ENCODE data around the gene LRRFIP1. TPM values are rescaled to one million over a fixed set of nuclear protein-coding genes. Genes with fewer than 3 reads are reported as not detected.

The LRRFIP1 gene
- total and polyA plus RNA-seq, 2 donors (not counting 1 experiment from before 2014, with no cell fraction given) = 42.0 to 139 TPM

DNA sequence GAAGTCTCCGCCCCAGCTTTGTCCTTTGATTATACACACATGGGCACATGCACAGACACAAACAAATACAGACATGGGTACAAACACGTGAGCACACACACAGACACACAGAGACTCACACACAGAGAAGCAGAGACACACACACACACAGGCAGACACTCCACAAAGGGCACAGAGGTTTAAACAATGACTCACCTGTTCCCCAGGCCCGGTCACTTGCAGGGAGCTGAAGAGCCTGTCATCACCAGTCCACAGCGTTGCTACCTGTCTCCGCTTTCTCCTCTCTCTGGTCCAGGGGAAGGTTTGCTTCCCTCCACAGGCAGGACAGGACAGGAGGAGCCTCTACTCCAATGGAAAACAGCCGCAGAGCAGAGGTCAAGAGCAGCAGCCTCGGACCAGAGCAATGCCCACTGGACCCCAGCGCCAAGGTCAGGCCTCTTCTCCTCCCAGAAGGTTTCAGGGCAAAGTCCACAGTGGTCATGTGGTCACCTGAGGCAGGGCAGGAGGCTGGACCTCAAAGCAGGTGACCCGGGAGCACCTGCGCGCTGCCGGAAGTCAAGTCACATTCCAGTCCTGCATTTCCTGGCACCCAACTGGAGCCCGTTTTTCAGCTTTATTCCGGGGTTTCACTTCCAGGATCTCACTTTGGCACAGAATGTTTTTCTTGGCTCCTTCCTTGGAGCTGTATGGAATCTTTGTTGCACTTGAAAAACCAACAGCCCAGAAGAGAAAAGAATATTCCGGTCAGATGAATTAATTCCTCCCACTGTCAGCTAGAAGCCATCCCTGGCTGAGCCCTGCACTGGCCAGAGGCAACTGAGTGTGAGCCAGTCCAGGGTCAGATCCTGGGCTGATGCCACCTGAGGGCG, 36.9 kb upstream of the LRRFIP1 start, which contains the start of gene RAB17:
Gene RAB17 (minus strand): TSS at position 463 of the 869 bp plus-strand sequence. CDS start 4,580 bp downstream, outside the sequence.
- Histone ChIP-seq H3K27me3 (replicated peaks in 1 of 4; ENCODE audit: control extremely low read depth in 1 of 4, control insufficient read depth in 3 of 4, insufficient read depth in 4 of 4, low read length in 3 of 4) (peaks cover 0 to 4% (median 0%) of the 10 kb centered on the region in 4 experiments), H3K4me3 (ENCODE audit: control extremely low read depth in 1 of 5, extremely low read depth in 1 of 5, insufficient read depth in 1 of 5, low read depth in 2 of 5, low read length in 4 of 5) (no peak within 1 kb of the TSS), H3K79me2 (ENCODE audit: control insufficient read depth, insufficient read depth, low read length) (no peaks in the 10 kb centered on the region), H3K9me3 (ENCODE audit: control extremely low read depth in 1 of 3, control insufficient read depth in 2 of 3, insufficient read depth in 1 of 3, low read length in 2 of 3) (peaks cover 0 to 4% (median 0%) of the 10 kb centered on the region in 3 donors), H3K4me1 (ENCODE audit: control insufficient read depth in 2 of 2, insufficient read depth in 2 of 2, low read length in 2 of 2) (peaks cover 9 to 10% of the 10 kb centered on the region in 2 donors), H3K36me3 (replicated peaks in 1 of 2; ENCODE audit: control extremely low read depth in 1 of 2, control insufficient read depth in 1 of 2, extremely low read depth in 1 of 2, insufficient read depth in 2 of 2, low read length in 1 of 2) (no peaks in the 10 kb centered on the region), H4K20me1 (ENCODE audit: control insufficient read depth, insufficient read depth, low read length, poor library complexity, severe bottlenecking) (no peaks in the 10 kb centered on the region), H3K4me2 (replicated peaks; ENCODE audit: low read depth, low read length, poor library complexity, severe bottlenecking) (peak within 1 kb of the TSS; percentile 20), H2AFZ (ENCODE audit: insufficient read depth, low read depth, low read length, poor library complexity, severe bottlenecking) (peak within 1 kb of the TSS; percentile 32), H3K27ac (ENCODE audit: low read length in 2 of 2) (no peak within 1 kb of the TSS), H3K9ac (ENCODE audit: low read length) (no peak within 1 kb of the TSS)
- ATAC-seq (ENCODE audit: low read depth) (no peak), DNase-seq (no peak)
- Mint-ChIP-seq H3K27ac (no peak within 1 kb of the TSS), H3K4me1 (peaks cover 16% of the 10 kb centered on the region), H3K9me3 (ENCODE audit: insufficient read depth) (no peaks in the 10 kb centered on the region), H3K4me3 (no peak within 1 kb of the TSS), H3K27me3 (peaks cover 10% of the 10 kb centered on the region)
- ChIA-PET CTCF (interaction anchor here (0.9 to 1.4 kb wide), 2 partner anchors 15 to 77 kb away, joined by 3 to 4 read pairs; no protein-coding TSS in a partner anchor), POLR2A (no interaction called here)
- 90% methylated on average over 16 of the region's 16 CpGs for WGBS (ENCODE audit: insufficient coverage)
- intact Hi-C loops (cut with micrococcal nuclease) = no loop called here
- no peak for TF ChIP-seq EZH2 (IDR thresholded peaks at IDR 0.05; ENCODE audit: borderline replicate concordance, insufficient read depth, low read depth, low read length, poor library complexity, severe bottlenecking)
- TF ChIP-seq, protein P1, sequence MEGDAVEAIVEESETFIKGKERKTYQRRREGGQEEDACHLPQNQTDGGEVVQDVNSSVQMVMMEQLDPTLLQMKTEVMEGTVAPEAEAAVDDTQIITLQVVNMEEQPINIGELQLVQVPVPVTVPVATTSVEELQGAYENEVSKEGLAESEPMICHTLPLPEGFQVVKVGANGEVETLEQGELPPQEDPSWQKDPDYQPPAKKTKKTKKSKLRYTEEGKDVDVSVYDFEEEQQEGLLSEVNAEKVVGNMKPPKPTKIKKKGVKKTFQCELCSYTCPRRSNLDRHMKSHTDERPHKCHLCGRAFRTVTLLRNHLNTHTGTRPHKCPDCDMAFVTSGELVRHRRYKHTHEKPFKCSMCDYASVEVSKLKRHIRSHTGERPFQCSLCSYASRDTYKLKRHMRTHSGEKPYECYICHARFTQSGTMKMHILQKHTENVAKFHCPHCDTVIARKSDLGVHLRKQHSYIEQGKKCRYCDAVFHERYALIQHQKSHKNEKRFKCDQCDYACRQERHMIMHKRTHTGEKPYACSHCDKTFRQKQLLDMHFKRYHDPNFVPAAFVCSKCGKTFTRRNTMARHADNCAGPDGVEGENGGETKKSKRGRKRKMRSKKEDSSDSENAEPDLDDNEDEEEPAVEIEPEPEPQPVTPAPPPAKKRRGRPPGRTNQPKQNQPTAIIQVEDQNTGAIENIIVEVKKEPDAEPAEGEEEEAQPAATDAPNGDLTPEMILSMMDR (IDR thresholded peaks at IDR 0.05) = no peak
